GM20431 (cell line): ENCODE results near the gene BEND5.

ENCODE experiments used
- in situ Hi-C: fragments of 300-500 bp; cut with MseI, MboI; formaldehyde crosslinking; loops from one replicate; pipeline ENCODE4 v1.15.0; 2020; ENCODE audit warnings: low sequenced_read_pairs; ENCODE audit not compliant: unreplicated experiment

Gene BEND5

DNA sequence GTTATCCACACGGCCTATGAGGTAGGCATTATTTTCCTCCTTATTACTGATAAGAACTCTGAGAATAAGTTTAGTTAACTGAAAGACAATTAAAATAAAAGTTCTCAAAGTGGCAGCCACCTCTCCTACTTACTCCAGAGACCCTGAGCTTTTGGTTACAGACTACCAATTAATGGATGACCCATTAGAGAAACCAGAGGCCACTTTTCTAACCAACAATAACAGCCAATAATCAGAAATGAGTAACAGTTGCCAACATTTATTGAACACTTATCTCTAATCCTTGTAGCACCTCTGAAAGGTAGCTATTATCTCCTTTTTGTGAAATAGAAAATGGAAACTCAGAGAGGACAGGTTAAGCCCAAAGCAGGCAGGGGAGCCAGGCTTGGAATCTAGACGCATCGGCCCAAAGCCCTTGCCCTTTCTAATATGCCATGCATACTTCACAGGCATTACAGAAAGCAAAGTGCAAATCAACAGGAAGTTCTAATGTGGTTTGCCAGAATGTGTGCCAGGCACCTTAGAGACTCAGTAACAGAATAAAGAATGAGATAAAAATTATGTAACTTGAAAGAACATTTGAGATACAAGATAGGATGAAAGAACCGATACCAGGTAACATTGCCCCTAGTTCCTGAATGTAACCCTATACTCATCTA, 50.0 kb downstream of the BEND5 start:
- in situ Hi-C loops = no loop called here

DNA sequence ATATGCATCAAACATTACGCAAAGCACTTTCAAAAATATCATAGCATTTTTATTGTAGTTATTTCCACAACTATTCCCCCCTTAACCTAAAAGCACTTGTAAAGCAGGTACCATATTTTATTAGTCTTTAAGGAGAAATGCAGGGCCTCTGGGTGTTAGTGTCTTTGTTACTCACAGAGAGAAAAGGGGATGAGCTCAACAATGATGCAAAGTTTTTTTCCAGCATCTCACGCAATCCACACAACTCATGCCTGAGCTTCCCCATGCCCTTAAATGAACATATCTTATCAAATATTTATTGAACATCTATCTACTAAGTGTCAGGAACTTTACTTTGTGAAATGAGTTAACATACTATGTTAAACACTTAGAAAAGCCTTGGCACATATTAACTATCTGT, 50.6 kb downstream of the BEND5 start:
- in situ Hi-C loops = no loop called here

GRCh38 chr1:48725341-48726046, 51.2 kb downstream of the BEND5 start:
- in situ Hi-C loops = no loop called here

- in situ Hi-C loops = no loop called here
These were observed 55.8 kb downstream of the BEND5 start for GRCh38 chr1:48720929-48721328.

DNA sequence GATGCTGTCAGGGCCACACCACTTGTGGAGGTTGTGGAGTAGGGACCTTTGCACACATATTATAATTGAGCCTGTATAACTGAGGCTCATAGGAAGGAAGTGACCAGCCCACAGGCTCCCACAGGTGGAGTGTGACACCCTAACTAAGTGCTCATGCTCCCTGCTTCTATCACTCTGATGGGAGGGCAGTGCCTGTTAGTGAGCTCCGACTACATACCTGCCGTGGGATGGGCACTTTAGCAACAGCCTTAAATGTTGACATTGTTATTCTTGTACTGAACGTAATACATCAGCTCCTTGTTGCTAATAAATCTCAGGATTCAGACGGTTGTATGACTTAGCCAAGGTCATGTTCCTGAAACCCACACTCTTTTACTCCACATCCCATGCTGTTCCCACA, 58.0 kb downstream of the BEND5 start:
- in situ Hi-C loops = no loop called here

DNA sequence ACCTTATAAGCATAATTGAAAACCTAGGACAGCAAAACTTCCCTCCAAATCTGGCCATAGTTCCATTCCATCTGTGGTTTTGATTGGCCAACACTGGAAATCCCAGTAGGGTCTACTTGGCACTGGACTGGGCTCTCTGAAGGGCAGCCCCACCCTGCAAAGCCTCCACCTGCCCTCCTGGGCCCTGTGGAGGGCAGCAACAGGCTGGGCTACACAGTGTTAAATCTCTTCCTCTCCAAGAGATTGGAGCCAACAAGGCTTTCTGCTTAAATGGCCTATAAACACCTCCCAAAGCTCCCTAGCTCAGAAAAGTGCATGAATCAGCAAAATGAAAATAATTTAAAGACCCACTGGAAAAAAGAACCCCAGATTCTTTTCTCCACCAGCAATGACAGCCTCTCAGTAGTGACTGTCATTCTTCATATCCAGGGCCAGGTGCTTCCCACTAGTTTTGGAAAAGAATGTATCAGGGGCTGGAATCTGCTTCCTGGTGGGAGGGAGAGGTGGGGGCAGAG, 58.5 kb downstream of the BEND5 start:
- in situ Hi-C loops = no loop called here

DNA sequence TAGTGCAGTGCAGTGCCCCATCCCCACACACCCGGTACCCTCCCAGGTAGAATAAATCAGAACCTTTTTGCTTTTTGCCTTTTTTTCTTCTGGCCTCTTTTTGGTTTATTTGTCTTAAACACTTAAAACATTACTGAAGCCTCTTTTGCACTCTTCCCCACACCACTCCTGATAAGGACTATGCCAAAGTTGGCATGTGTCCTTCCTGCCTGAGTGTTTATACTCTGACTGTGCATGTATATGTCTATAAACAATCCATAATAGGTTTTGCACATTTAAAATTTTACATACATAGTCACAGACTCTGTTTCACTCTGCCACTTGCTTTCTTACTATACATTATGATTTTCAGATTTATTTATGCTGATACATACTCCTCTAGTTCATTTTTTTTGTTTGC, 59.6 kb downstream of the BEND5 start:
- in situ Hi-C loops = no loop called here

GRCh38 chr1:48715921-48716320, 60.8 kb downstream of the BEND5 start:
- in situ Hi-C loops = no loop called here

DNA sequence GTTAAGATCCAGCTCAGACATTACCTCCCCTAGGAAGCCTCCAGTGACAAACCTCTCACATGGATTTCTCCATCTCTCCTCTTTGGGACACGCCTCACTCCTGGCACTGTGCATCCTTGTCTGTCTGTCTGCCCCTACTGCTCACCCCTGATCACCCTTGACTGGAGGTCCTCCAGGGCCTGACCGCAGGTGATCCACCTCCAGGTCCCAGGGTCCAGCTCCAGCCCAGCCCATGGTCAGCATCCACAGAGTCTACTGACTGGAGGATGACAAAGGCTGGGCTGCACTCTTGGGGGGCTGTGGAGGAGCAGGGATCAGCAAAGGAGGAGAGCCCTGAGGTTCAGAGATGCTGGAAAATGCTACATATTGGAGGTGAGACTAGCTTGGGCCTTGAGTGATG, 65.8 kb downstream of the BEND5 start:
- in situ Hi-C loops = no loop called here

- in situ Hi-C loops = no loop called here
These were observed 66.4 kb downstream of the BEND5 start for GRCh38 chr1:48710318-48710717.

DNA sequence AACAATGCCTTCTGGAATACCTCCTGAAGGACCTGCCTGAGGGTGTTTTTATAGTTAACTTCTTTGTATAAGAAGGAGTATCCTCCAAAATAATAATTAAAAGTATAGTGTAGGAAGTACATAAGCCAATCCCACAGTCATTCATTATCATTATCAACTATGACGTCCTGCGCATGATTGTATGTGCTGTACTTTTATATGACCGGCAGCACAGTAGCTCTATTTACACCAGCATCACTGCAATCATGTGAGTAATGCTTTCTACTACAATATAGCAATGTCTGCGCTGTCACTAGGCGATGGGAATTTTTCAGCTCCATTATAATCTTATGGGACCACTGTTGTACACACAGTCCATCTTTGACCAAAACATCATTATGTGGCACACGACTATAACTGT, 72.0 kb downstream of the BEND5 start:
- in situ Hi-C loops = no loop called here

DNA sequence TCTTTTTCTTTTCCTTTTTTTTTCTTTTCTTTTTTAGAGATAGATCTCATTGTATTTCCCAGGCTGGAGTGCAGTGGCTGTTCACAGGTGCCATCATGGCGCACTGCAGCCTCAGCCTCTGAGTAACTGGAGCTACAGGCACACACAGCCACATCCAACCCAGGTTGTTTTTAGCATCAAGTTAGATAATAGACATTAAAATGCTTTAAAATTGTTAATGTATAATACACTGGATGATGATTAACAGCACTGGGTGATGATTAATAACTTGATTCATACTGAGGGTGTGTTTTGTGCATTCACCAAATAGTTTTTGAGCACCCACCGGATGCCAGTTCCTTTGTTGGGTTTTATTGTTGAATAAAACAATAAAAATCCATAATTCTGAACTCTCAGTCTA, 75.2 kb downstream of the BEND5 start:
- in situ Hi-C loops = no loop called here

GRCh38 chr1:48697066-48697707, 79.5 kb downstream of the BEND5 start:
- in situ Hi-C loops = no loop called here

DNA sequence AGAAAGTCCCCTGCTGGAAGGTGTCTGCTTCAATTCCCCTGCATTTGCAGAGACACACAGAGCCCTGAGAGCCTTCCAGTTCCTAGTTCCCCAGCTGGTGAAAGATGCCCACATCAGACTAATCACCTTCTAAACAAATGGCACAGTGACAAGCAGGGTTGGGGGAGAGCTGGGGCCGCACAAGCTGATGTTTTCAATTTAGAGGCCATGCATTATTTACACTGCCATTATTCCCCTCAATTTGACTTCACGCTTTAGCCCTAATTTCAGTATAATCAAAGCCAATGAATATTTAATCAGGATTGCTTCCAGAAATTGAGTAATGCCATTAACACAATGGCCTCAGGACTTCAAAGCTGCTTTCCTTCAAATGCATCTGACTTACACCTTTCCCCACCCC, 81.5 kb downstream of the BEND5 start:
- in situ Hi-C loops = no loop called here

DNA sequence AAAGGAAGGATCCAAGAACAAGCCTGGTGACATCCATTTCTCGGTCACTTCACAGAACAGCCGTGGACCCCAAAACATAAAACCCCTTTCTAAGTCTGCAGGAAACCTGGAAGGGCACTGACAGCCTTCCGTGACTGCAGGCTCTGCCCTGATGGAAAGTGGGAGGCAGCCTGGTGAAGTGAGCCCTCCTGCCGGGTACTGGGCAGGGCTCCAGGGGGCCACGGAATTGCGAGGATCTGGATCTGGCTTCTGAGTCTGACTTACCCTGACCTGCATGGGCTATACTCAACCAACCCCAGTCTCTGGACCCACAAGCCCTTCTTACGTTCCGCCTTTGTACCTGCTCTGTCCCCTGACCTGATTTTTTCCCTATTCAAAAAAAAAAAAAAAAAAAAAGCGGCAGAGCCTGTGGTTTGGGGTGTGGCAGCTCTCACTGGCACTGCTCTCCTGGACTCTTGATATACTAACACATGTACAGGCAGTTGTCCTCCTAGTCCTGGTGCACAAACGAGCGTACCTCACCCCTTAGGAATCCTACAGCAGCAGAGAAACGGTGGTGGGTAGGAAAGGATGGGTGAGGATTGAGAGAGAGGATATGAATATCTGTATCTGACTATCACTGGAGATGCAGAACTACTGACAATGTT, 82.9 kb downstream of the BEND5 start:
- in situ Hi-C loops = no loop called here

DNA sequence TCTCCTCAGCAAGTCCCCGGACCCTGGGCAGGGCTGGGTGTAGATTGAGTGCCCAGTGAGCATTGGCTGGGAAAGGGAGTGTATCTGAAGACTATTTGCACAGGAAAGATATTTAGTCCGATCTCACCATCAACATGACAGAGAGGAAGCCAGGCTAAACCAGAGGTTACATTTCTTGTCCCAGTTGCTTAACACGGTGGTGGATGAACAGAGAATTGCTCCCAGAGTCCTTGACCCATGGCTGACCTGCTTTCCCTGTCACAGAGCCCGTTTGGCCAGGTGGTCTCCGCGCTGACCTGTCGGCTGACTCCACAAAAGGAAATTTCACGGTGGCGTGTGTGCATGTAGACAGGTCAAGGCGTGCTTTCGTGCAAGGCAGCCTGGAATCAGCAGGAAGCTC, 83.5 kb downstream of the BEND5 start:
- in situ Hi-C loops = no loop called here

- in situ Hi-C loops = no loop called here
These were observed 84.5 kb downstream of the BEND5 start for GRCh38 chr1:48692235-48692634.

DNA sequence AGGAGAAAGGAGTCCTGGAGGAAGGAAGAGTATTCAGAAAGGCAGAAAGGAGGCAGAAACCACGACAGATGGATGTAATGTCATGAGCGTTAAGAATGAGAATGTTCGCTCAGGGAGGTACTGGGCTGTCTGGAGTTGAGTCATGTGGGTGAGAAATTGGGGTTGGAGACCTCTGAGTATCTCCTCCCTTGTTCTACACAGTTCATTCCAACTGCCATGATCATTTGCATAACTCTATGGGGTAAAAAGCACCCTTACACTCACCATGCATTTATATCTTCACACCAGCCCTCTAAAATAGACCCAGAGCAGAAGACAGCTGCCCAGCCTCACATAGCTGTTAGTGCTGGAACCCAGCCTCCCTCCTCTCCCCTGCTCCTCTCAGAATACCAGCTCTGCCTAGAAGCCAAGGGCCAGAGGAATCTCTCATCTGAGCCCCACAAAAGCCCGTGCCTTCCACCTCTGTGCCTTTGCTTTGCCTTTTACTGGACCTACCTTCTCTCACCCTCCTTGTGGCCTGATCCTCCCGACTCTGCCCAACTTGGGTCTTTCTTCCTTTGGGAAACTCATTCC, 85.2 kb downstream of the BEND5 start:
- in situ Hi-C loops = no loop called here

DNA sequence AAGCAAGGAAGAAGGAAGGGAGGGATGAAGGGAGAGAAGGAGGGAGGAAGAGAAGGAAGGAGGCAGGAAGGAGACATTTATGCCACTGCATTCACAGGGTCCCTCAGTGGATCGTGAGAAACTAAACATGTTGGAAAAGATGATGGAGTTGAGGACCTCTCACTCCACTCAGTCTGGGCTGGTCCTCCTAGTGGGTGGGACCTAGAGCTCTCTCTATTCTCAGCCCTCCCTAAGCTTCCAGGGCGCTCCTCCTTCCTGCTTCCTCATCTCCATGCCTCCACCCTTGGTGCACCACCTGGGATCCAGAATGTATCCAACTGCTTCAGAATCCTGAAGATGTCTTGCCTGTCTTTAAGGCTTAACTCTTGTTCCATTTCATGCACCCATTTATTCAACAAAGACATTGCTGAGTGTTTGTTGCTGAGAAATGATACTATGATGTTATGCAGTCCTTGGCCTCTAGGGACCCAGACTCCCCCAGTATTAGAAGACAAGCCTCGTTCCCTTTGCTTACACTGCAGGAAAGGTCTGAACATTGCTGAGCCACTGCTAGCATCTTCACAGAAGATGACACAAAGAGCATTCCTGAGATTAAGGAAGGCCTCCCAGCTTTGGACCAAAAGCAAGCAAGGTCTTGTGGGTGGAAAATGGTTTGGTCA, 88.5 kb downstream of the BEND5 start:
- in situ Hi-C loops = no loop called here
